Measurements from ENCODE around the gene SMG9. TPM values are rescaled to one million over a fixed set of nuclear protein-coding genes. Genes with fewer than 3 reads are reported as not detected.

Gene SMG9
- total RNA-seq (2014; rRNA removed; shearing (Covaris generic); ENCODE audit: low replicate concordance), result 40.8 and 58.6 TPM in 2 replicates

DNA sequence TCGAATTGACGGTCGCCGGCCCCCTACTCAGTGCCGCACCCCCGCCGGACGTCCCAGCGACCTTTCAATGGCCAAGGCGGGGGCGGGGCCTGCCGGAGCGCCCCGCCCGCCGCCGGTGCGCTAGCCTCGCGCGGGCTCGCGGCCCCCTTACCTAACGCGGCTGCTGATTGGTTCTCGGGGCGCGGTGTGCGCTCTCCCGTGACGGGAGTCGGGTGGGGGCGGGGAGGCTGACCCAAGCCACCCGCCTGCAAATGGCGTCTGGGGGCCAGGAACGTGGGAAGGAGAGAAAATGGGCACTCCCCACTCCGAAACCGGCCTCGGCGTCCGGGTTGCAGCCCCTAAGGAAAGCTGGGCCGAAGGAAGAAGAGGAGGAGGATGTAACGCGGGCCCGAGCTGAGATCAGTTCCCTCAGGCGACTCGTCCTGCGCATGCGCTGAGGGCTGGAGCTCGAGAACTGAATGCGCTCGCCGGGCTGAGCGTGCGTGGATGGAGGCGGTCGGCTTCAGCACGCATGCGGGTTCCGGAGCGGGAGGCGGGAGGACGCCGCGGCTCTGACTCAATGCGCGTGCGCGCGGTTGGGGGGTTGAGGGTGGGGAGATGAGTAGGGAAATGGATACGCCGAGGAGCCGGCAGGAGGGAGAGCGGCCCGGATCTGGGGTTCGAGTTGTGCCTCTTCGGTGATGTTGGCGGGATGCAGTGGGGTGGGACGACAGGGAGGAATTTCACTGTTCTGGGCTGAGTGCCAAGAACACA, at the start of gene SMG9:
Gene SMG9, minus strand, starts transcription at position 460 of the 753 bp plus-strand sequence. CDS start 4,221 bp downstream, outside the sequence.
- Histone ChIP-seq H3K36me3 (peaks cover 26% of the 10 kb centered on the region), H3K9me3 (no peaks in the 10 kb centered on the region), H3K4me3 (peak within 1 kb of the TSS; percentile 88), H3K27me3 (no peaks in the 10 kb centered on the region)
- DNase-seq, result peak; percentile 99

- Histone ChIP-seq H3K27me3 (no peaks in the 10 kb centered on the region), H3K4me3 (no peak overlapping the region), H3K36me3 (no peaks in the 10 kb centered on the region), H3K9me3 (no peaks in the 10 kb centered on the region)
- no peak for DNase-seq
Observed at GRCh38 chr19:43804432-43804831, 49.7 kb upstream of the SMG9 start.

DNA sequence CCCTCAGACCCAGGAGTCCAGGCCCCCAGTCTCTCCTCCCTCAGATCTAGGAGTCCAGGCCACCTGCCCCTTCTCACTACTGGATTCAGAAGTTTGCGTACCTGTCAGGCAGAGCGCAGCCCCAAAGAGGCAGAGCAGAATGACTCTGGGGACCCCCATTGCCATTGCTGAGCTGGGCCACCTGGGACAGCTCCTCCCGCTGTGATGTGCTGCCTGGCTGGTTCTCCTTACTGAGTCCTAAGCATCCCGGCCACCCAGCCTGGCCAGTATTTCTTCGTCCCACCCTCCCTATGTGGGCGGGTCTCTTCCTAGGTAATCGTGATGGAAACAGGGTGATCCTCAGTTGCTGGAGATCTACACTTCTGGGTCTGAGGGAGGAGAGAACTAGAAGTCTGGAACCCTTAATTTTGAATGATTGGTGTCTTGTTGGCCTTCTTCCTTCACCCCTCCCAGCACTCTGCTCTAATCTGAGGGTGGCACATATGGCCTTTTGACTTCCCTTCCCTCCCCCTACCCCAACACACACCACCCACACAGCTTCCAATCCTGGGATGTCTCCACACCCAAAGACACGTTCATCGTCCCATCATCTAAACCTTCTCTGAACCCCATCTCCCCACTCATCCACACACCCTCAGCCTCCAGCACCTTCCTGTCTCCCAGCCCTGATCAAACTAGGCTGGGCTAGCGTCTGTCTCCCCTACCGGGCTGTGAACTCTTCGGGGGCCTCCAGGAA, 47.6 kb upstream of the SMG9 start, which contains the start of gene LYPD5:
Gene LYPD5, minus strand, starts transcription at position 232 of the 736 bp plus-strand sequence. Its CDS starts 67 bp downstream, at position 165.
- no peaks in the 10 kb centered on the region for H3K9me3 ChIP-seq
- H3K36me3 ChIP-seq, result no peaks in the 10 kb centered on the region
- H3K4me3 ChIP-seq, result no peak within 1 kb of the TSS
- no peaks in the 10 kb centered on the region for H3K27me3 ChIP-seq
- no peak for DNase-seq

GRCh38 chr19:43799502-43800142, 44.9 kb upstream of the SMG9 start:
- no peak overlapping the region for H3K4me3 ChIP-seq
- no peaks in the 10 kb centered on the region for H3K36me3 ChIP-seq
- no peak for DNase-seq
- no peaks in the 10 kb centered on the region for H3K9me3 ChIP-seq
- H3K27me3 ChIP-seq, result no peaks in the 10 kb centered on the region

GRCh38 chr19:43798546-43799409, 44.0 kb upstream of the SMG9 start:
- Histone ChIP-seq H3K4me3 (peak overlapping the region; percentile 18), H3K36me3 (no peaks in the 10 kb centered on the region), H3K9me3 (no peaks in the 10 kb centered on the region), H3K27me3 (peaks cover 2% of the 10 kb centered on the region; the same call in 1 of the 2 replicates)
- peak; percentile 50 for DNase-seq

DNA sequence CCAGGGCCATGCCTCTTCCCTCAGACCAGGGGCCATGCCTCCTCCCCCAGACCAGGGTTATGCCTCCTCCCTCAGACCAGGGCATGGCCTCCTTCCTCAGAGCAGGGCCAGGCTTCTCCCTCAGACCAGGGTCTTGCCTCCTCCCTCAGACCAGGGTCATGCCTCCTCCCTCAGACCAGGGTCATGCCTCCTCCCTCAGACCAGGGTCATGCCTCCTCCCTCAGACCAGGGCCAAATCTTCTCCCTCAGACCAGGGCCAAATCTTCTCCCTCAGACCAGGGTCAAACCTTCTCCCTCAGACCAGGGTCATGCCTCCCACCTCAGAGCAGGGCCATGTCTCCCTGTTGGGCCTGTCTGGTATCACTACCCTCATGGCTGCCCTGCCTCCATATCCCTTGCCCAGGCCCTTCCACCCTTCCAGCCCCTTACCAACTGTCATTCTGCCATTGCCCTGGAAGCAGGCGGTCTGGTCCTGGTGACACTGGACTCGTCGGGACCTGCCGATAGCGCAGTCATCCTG, 43.3 kb upstream of the SMG9 start:
- no peaks in the 10 kb centered on the region for H3K9me3 ChIP-seq
- H3K4me3 ChIP-seq, result no peak overlapping the region; the same call in 1 of the 2 replicates
- DNase-seq, result no peak
- no peaks in the 10 kb centered on the region for H3K36me3 ChIP-seq
- peaks cover 9% of the 10 kb centered on the region for H3K27me3 ChIP-seq

GRCh38 chr19:43797556-43797955, 42.8 kb upstream of the SMG9 start:
- H3K9me3 ChIP-seq, result no peaks in the 10 kb centered on the region
- no peak overlapping the region for H3K4me3 ChIP-seq

DNA sequence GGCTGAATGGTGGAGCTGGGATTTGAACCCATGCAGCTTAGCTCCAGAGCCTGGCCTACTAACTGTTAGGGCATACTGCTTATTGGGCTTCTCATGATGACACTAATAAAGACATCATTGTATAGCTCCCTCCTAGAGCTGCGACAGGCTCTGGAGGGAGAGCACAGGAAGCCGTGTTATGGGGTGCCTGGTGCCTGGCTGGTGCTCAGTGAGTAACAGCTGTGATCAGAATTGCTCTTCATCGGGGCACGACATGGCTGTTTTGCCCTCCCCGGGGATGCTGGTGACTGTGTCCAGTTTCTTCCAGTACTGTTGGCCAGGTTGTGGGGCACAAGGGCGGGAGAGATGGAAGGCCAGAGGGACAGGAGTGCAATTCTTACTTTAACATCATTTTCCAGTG, 42.4 kb upstream of the SMG9 start:
- Histone ChIP-seq H3K4me3 (no peak overlapping the region), H3K9me3 (no peaks in the 10 kb centered on the region), H3K36me3 (no peaks in the 10 kb centered on the region), H3K27me3 (peaks cover 13% of the 10 kb centered on the region)
- no peak for DNase-seq

More at GRCh38 chr19:43797556-43797955, 42.8 kb upstream of the SMG9 start:
- Histone ChIP-seq H3K36me3 (no peaks in the 10 kb centered on the region), H3K27me3 (peaks cover 9% of the 10 kb centered on the region)
- DNase-seq, result no peak

DNA sequence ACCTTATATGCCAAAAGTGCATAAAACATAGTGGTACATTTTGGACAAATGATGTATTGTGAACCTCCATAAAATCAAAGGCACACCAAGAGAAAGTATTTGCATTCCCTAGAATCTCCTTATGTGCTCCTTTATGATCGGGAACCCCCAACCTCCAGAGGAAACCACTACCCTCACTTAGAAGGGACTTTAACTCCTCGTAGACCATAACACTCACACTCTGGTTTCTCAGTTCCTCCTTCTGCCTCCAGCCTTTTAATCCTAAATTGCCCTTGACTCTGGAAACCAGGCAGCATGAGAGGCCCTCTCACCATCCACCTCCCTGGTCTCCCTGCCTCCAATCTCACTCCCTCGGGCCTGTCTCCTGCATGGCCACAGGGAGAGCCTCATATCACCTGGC, 35.8 kb upstream of the SMG9 start:
- Histone ChIP-seq H3K27me3 (peaks cover 16% of the 10 kb centered on the region), H3K4me3 (no peak overlapping the region), H3K36me3 (no peaks in the 10 kb centered on the region), H3K9me3 (no peaks in the 10 kb centered on the region)
- DNase-seq, result no peak

DNA sequence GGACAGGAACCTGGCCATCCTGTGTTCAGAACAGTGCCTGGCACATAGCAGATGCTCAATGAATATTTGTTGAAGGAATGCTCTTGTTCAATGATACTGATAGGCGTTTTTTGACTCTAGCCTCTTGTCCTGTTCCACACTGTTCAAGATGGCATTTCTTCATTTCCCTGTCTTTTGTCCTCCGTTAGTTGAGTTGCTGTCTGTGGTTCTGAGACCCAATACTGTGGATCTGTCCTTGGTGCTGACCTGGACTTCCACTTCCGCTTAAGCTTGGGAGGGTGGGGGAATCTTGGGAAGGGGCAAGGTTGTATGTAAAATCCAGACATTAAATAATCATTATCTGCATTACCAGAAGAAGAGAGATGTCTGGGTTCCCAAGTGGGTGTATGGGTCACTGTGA, 34.3 kb upstream of the SMG9 start:
- Histone ChIP-seq H3K4me3 (no peak overlapping the region), H3K36me3 (no peaks in the 10 kb centered on the region), H3K9me3 (no peaks in the 10 kb centered on the region), H3K27me3 (peaks cover 16% of the 10 kb centered on the region)
- DNase-seq, result no peak

DNA sequence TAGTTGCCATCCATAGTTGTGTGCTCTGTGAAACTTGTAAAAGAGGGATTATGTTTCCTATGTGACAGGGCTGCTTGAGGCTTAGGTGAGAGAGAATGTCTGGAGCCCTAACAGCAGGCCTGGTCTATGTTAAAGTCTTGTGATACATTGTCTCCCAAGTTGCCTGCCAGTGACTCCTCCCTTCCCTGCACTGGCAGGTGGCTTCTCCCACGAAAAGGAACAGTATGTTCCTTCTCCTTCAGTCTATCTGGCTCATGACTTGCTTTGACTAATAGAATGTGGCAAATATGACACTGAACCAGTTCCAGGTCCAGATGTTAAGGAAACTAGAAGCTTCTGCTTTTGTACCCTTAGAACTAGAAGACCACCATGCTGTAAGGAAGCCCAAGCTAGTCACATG, 31.9 kb upstream of the SMG9 start:
- Histone ChIP-seq H3K4me3 (no peak overlapping the region), H3K36me3 (no peaks in the 10 kb centered on the region), H3K9me3 (no peaks in the 10 kb centered on the region), H3K27me3 (peaks cover 2% of the 10 kb centered on the region; the same call in 1 of the 2 replicates)
- DNase-seq, result no peak

DNA sequence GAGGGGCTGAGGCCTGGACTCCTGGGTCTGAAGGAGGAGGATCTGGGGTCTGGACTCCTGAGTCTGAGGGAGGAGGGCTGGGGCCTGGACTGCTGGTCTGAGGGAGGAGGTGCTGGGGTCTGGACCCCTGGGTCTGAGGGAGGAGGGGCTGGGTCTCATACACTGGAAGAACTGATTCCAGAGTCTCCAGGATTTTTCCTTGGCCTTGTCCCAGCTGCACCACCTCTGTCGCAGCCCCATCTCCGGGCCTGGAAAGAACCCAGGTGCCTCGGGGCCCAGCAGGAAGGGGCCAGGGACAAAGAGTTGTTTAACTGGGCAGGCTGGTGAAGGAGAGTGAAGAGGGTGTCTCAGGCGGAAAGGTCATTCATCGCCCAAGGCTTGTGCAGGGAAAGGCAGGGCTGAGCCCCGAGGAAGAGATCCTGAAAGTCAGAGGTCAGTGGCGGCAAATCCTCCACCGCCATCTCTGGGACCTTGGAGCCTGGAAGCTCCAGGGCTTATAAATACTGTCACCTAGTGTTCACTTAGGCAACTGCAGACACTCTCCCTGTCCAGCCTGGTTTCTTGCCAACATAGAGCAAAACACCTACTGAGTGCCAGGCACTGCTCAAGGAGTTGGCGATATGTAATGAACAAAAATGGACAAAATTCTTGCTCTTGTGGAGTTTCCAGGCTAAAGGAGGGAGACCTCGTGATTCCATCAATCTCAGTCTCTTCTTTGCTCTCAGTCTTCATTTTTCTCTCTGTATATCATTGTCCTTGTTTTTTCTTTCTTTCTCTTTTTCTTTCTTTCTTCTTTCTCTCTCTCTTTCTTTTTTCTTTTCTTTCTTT, 30.4 kb upstream of the SMG9 start:
- DNase-seq, result peak; percentile 78
- Histone ChIP-seq H3K36me3 (no peaks in the 10 kb centered on the region), H3K4me3 (no peak overlapping the region), H3K27me3 (no peaks in the 10 kb centered on the region), H3K9me3 (no peaks in the 10 kb centered on the region)

GRCh38 chr19:43784241-43784980, 29.6 kb upstream of the SMG9 start:
- DNase-seq, result peak; percentile 94
- no peaks in the 10 kb centered on the region for H3K9me3 ChIP-seq
- no peaks in the 10 kb centered on the region for H3K27me3 ChIP-seq
- H3K36me3 ChIP-seq, result no peaks in the 10 kb centered on the region
- no peak overlapping the region for H3K4me3 ChIP-seq

DNA sequence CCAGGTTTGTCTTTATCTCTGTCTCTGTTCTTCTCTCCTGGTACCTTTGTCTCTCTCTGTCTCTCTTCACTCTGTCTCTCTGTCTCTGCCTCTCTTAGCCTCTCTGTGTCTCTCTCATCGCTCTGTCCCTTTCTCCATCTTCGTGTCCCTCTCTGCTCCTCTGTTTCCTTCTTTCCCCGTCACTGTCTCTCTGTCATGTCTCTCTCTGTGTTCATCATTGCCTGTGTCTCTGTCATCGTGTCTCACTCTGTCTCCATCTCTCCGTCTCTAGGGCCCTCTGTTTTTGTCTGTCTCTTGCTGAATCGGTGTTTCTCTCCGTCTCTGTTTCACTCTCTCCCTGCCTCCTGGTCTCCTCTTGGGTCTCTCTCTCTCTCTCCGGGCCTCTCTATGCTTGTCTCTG, 28.9 kb upstream of the SMG9 start:
- Histone ChIP-seq H3K9me3 (no peaks in the 10 kb centered on the region), H3K27me3 (no peaks in the 10 kb centered on the region), H3K4me3 (no peak overlapping the region), H3K36me3 (no peaks in the 10 kb centered on the region)
- DNase-seq, result no peak

Measured in MG63 (cell line).